ENCODE data around the gene LYSET.
A peak's percentile ranks its signal among the peaks of the same experiment; 100 is the strongest.
"Not testable (repeated sequence)": the region's sequence is repeated elsewhere in the genome, so short reads cannot be mapped to it uniquely, and the experiment has no call there.

LYSET gene, protein sequence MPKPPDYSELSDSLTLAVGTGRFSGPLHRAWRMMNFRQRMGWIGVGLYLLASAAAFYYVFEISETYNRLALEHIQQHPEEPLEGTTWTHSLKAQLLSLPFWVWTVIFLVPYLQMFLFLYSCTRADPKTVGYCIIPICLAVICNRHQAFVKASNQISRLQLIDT

DNA sequence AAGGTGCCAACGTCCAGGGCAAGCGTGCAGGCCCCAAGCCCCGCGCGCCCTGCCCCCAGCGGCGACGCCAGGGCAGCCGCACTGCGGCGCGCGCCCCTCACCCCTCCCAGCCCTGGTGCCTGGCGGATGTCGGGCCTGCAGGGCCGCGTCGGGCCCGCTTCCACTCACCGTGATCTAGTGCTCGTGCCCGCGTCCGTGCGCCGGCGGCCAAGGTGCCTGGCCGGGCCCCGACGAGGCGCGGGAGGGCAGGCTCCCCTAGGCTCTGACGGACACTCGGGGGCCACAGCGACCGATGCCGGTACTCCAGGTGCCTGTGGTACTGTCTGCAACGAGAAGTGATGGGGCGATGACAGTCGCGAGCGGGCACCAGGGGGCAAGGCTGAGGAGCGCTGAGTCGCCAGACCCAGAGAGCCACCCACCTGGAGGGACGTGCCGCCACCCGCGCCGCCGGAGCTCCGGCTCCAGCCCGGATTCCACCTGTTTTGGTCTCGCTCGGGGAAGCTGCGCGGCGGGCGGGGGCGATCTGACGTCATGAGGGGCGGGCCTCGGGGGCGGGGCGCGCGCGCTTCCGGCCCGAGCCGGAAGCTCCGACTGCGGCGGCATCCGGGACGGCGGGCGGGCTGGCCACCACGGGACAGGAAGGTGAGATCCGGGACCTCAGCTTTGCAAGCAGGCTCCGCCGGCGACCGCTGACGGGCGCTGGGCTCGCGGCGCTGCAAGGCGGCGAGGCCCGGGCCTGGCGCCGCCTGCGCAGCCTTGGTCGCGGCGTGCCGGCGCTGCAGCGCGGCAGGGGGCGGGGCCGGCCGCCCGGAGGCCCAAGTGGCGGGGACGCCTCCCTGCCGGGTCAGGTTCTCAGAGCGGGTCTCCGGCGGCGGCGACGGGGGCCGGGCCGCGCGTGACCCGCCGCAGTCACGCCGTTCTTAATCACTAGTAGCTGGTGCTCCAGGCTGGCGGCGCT lies at the start of gene LYSET, which contains the start of gene MOAP1:
LYSET (plus strand) TSS at position 927 of the 958 bp plus-strand sequence. CDS start 89 bp downstream, outside the sequence.
MOAP1 (minus strand) TSS at position 507 of the 958 bp plus-strand sequence. CDS start 655 bp downstream, outside the sequence.
- peak; percentile 75 to 77 for DNase-seq (ENCODE audit: low read depth in 2 of 2)

DNA sequence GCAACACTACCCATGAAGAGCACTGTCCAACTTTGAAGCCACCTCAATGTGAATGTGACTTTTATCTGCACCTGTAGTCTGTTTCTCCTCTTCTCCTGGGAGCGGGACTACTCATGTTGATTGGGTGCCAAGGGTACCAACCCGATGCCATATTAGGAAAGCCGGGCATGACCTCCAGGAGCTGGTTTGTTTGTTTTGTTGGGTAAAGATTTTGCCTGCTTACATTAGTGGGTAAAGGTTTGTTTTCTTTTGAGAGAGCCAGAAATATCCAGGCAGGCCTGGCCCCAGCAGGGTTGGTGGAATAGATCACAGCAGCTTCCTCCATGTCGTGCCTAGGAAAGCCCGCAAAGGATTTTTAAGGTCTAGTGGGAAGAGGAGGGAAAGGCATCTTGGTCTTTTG lies 49.7 kb upstream of the LYSET start:
- DNase-seq (ENCODE audit: low read depth in 2 of 2) = no peak

DNA sequence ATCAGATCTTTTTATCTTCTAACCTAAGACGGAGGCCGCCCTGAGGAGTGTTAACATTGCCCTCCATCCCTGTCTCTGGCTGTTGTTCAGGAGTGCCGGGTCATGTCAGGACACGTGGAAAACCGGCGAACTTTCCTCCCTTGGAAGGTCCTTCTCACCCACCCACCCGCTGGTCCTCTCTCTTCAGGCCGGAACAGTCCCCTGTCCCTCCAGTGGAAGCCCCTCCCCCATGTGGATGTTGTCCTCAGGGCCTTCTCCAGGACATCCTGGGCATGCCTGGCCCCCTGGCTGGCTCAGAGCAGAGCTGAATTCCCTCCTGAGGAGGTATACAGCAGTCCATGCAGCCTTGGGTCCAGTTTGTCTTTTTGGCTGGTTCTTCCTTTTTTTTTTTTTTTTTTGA lies 49.1 kb upstream of the LYSET start:
- DNase-seq (ENCODE audit: low read depth in 2 of 2) = no peak

DNA sequence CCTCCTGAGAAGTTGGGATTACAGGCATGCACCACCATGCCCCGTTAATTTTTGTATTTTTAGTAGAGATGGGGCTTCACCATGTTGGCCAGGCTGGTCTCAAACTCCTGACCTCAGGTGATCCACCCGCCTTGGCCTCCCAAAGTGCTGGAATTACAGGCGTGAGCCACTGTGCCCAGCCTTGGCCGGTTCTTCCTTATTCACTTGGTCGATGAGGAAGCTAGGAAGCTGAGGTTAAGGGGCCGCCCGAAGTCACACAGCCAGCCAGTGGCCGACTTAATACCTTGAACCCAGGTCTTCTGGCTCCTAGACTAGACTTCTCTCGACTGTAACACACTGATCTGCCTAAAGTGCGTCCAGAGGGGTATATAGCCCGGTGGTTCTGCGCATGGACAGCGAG lies 48.6 kb upstream of the LYSET start:
- DNase-seq (ENCODE audit: low read depth in 2 of 2) = not testable (repeated sequence)

DNA sequence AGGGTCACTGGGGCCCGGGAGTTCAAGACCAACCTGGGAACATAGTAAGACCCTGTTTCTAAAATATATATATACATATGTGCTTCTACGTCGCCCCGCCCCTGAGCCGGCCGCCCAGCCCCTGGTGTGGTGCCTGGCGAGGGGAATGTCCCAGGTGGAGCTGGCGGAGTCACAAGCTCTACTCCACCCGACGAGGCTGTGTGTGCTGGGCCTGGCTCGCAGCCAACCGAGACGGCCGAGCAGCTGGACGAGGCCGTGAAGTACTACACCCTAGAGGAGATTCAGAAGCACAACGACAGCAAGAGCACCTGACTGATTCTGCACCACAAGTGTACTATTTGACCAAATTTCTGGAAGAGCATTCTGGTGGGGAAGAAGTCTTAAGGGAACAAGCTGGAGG lies 47.3 kb upstream of the LYSET start:
- DNase-seq (ENCODE audit: low read depth in 2 of 2) = no peak

DNA sequence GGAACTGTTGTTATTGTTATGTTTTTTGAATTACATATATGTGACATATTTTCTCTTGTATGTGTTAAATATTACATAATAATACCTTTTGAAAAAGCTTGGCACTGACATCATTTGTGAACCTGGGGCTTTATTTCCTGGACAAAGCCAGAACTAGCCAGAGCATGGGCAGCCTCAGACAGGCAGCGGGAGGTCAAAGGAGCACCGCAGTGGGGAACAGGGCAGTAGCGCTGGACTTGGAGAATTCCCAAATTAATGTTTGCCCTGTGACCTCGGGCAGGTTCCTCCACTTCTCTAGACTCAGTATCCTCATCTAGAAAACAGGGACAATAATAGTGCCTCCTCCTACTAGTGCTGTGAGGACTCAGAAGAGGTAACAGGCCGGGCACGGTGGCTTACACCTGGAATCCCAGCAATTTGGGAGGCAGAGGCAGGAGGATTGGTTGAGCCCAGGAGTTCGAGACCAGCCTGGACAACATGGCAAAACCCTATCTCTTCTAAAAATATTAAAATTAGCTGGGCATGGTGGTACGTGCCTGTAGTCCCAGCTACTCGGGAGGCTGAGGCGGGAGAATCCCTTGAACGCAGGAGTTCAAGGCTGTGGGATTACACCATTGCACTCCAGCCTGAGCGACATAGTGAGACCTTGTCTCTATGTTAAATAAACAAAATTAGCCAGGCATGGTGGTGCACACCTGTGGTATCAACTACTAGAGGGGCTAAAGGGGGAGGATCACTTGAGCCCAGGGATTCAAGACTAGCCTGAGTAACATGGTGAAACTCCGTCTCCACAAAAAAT lies 42.1 kb upstream of the LYSET start:
- DNase-seq (ENCODE audit: low read depth in 2 of 2) = no peak

DNA sequence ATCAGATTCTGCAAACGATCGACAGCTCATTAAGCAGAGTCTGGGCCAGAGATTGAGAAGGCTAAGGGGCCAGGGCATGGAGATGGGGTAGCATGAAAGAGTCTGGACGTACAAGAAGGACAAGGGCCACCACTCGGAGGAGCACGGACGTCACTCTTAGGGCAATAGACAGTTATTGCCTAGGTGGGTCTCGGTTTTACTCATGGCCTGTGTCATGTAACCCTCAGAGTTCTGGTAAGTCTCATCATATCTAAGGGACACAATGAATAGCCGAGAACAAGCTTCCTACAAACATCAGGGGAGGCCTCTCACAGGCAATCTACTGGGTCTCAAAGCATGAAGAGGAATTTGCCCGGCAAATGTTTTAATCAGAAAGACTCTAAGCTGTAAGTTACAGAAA lies 39.0 kb upstream of the LYSET start:
- no peak for DNase-seq (ENCODE audit: low read depth in 2 of 2)

DNA sequence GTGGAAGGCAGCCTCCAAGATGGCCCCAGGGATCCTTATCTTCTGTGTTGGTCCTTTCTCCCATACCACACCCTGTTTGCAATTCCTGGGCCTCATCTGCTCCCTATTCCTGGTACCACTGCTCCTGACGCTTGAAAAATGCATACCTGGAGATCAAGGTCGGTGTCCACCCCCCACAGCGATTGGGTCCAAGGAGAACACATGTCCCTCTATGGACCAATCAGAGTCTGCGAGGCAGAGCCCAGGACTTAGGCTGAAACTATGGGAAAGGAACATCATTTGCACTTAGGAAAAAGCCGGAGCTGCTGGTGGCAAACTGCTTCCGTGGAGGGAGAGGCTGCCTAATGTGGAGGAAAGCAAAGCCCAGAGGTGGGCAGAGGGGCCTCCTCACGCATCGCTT lies 36.1 kb upstream of the LYSET start:
- DNase-seq (ENCODE audit: low read depth in 2 of 2) = no peak

DNA sequence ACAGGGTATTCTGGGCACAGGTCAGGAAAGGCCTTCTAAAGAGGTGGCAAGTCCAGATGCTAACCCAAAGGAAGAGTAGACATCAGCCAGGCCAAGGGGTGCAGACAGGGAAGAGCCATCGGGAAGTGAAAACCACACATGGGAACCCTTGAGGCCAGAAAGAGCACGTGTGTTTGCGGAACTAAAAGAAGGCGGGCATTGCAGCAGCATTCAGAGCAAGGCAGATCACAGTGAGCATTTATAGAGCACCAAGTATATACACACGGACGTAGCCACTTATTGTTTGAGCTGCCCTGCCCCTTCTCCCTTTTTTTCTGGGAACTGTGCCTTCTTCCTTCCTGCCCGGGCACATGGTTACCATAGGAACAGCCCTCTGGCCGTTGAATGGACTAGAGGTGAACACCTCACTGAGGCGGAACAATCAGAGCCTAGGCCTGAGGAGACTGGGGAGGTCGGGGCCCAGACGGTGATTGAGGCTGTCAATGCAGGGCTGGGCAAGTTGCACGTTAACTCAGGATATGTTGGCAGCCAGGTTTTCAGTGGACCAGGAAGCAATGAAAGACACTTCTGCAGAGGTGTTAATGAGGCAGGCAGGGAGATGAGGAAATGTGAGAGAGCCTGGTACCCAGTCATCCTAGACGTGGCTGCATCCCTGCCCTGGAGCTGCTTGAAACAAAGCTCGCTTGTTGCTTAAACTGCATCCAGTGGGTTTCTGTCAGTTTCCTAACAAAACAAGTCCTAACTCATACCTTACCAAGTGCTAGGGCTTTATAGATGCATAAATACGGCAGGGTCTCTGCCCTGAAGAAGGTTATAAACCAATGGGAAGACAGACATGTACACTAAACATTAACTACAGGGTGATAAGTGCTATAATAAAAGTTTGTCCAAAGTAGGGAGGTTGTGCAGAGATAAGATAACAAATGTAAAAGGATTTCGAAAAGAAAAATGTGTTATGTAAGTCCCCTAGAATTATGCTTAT lies 34.6 kb upstream of the LYSET start:
- no peak for DNase-seq (ENCODE audit: low read depth in 2 of 2)

DNA sequence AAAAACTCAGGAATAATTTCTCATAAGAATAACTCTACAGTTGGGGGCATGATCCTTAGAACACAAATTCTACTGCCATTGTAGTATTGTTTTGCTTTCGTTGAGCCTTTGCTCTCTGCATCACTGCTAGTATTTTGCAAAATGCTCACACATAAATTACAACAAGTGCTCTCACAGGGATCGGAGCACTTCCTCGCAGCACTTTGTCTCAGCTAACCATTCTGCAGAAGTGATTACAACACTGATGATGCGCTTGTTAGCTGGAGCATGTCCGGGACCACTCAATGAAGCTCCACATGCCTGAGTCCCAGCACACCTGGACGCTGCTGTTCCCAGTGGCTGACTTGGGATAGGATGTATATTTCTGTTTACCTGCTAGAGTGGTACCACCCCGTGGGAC lies 32.0 kb upstream of the LYSET start:
- DNase-seq (ENCODE audit: low read depth in 2 of 2) = no peak

DNA sequence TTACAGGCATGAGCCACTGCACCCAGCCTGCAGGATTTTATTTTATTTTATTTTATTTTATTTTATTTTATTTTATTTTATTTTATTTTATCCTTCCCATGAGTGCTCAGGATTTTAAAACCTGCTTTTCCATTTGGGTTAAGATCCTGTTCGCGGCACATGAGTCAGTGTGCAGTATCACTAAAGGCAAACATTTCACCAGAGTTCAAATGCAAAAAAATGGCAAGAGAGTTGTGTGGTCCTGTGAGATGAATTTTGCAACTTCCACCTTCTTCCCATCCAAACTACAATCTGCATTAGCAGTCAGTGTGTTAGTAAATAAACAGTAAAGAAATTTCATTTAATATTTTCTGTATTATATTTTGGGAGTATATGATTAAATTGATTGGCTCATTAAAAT lies 29.4 kb upstream of the LYSET start:
- no peak for DNase-seq (ENCODE audit: low read depth in 2 of 2)

DNA sequence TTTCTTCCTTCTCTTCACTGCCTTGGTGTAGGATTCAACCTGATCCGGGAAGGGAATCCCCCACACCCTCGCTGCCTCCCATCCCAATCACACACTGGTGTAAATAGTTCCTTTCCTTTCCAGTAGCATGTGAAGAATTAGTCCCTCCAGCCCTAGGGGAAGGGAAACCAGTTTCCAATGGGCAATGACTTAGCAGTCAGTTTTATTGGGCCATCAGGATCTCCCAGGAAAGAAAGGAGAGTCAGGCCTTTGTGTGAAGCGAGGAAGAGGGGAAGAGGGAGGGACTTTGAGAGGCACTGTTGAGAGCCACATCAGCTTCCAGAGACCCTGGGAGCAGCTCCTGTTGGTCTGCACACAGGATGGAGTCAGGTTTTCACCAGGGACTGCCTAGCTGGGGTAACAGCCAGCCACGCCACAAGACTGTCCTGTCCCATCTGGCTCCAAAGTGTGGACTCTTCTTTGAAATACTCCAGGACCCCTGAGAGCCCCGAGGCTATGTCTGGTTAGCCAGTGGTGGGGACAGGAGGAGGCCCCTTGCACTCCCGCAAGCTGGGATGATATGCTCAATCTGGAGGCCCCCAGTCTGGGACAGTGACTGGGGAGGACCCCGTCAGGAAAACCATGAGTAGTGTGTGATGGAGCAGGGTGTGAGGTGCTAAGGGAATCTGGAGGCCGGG lies 28.3 kb upstream of the LYSET start:
- no peak for DNase-seq (ENCODE audit: low read depth in 2 of 2)

DNA sequence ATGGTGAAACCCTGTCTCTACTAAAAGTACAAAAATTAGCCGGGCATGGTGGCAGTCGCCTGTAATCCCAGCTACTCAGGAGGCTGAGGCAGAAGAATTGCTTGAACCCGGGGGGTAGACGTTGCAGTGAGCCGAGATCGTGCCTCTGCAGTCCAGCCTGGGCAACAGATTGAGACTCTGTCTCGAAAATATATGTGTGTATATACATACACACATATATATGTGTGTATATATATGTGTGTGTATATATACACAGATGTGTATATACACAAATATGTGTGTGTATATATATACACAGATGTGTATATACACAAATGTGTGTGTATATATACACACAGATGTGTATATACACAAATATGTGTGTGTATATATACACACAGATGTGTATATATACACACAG lies 26.8 kb upstream of the LYSET start:
- DNase-seq (ENCODE audit: low read depth in 2 of 2) = not testable (repeated sequence)

DNA sequence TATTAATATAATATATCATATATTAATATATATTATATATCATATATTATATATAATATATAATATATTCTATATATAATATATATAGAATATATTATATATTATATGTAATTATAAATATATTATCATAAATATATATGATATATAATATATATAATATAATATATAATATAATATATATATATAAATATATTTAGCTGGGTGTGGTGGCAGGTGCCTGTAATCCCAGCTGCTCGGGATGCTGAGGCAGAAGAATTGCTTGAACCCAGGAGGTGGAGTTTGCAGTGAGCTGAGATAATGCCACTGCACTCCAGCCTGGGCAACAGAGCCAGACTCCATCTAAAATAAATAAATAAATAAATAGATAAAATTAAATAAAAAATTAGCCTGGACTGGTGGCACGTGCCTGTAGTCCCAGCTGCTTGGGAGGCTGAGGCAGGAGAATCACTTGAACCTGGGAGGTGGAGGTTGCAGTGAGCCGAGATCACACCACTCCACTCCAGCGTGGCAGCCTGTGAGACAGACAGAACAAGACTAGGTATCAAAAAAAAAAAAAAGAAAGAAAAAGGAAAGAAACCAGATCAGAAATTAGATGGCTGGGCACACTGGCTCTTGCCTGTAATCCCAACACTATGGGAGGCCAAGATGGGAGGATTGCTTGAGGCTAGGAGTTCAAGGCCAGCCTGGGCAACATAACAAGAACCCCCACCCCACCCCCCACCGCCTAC lies 25.3 kb upstream of the LYSET start:
- DNase-seq (ENCODE audit: low read depth in 2 of 2) = not testable (repeated sequence)

DNA sequence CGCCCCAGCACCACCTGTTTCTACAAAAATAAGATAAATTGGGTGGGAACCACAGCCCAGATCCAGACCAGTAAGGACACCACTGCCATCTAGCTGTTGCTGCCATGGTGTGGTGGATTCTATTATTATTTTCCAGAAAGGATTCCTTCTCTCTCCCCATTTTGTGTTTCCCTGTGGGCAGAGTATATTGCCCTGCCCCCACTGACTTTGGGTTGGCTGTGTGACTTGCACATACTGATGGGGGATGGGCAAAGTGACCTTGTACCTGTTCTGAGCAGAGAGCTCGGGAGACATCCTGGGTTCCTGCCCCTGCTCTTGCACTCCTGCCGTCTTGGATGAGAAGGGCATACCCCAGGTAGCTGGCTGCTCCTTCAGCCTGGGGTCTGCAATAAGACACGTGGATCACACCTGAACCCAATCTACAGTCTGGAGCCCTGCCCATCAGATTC lies 24.7 kb upstream of the LYSET start:
- DNase-seq (ENCODE audit: low read depth in 2 of 2) = no peak

DNA sequence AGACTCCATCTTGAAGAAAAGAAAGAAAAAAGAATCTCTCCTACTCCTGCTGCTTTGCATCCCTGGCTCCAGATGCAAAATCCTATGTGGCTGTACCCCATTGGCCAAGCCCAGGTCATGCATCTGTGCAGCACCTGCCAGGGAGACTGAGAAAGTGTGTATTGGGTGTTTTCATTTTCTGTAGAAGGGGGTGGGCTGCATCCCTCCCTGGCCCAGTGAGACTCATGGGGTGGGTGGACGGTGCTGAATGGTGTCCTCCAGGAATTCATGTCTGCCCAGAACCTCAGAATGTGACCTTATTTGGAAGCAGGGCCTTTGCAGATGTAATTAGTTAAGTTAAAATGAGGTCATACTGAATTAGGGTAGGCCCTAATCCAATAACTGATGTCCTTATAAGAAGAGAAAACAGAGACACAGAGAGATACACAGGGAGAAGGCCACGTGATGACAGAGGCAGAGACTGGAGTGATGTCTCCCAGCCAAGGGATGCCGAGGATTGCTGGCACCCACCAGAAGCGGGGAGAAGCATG lies 23.6 kb upstream of the LYSET start:
- DNase-seq (ENCODE audit: low read depth in 2 of 2) = no peak

DNA sequence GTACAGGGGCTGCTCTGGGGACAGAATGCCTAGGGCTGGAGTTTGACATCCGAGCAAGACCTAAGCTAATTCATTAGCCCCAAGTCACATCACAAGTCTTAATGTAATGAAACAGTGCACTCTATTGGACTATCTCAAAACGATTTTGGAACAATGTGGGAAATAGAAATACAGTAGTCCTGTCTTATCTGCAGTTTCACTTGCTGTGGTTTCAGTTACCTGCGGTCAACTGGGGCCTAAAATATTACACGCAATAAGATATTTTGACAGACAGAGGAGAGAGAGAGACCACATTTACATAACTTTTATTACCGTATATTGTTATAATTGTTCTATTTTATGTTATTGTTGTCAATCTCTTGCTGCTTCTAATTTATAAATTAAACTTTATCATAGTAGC lies 21.6 kb upstream of the LYSET start:
- no peak for DNase-seq (ENCODE audit: low read depth in 2 of 2)

DNA sequence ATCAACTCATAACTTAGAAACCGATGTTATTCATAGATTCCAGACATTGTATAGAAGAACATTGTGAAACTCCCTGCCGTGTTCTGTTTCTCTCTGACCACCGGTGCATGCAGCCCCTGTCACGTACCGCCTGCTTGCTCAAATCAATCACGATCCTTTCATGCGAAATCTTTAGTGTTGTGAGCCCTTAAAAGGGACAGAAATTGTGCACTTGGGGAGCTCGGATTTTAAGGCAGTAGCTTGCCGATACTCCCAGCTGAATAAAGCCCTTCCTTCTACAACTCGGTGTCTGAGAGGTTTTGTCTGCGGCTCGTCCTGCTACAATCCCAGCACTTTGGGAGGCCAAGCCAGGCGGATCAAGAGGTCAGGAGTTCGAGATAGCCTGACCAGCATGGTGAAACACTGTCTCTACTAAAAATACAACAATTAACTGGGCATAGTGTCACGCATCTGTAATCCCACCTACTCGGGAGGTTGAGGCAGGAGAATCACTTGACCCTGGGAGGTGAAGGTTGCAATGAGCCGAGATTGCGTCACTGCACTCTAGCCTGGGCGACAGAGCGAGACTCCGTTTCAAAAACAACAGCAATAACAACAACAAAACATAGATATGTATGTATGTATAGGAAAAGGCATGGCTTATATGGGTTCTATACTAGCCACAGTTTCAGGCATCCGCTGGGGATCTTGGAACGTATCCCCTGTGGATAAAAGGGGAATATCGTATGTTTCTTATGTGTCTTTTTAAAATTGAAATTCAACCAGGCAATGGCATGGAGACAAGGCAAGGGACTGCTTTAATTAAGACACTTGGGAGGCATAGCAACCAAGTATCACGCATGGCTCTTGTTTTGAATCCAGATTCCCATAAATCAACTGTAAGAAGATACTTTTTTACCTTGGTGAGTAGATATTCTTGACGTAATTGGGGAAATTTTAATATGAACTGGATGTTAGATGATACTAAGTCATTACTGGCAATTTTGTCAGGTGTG lies 19.5 kb upstream of the LYSET start:
- not testable (repeated sequence) for DNase-seq (ENCODE audit: low read depth in 2 of 2)
